Measurements from ENCODE around the gene TTC7B. TPM values are rescaled to one million over a fixed set of nuclear protein-coding genes. Genes with fewer than 3 reads are reported as not detected.

Gene TTC7B
- total and polyA plus RNA-seq, 2 of the 13 experiments (the other 11 are each of a cell fraction or from before 2014, with no cell fraction given) = 1.3 to 3.2 TPM

DNA sequence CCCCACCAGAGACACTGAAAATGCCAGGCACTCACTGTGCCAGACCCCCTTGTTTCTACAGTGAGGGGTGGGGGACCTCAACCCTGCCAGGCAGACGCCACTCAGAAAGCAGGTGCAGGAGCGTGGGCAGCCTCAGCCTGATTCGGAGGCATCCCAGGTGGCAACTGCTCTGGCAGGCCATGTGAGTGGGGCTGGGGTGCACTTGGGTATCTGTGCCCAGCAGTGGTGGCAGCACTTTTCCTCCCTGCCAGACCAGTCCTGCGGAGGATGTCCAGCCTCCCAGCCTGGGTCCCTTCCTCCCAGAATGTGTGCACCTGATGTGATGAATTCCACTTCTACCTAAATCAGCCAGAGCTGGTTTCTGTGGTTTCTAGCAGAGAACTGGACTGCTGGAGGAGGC lies 13.4 kb upstream of the TTC7B start:
- Histone ChIP-seq H3K4me2 (ENCODE audit: low read depth, low read length) (no peak overlapping the region), H4K20me1 (ENCODE audit: insufficient read depth, low read length) (no peaks in the 10 kb centered on the region), H3K9ac (ENCODE audit: insufficient read depth, low read depth, low read length) (no peak overlapping the region), H2AFZ (ENCODE audit: low read length) (no peak overlapping the region), H3K9me3 (ENCODE audit: low read length) (no peaks in the 10 kb centered on the region), H3K27ac (ENCODE audit: extremely low read length, insufficient read depth, low read length) (no peak overlapping the region), H3K27me3 (ENCODE audit: control insufficient read depth in 1 of 2, insufficient read depth in 2 of 2, low read length in 2 of 2) (peaks cover 0 to 7% of the 10 kb centered on the region in 2 experiments; a peak in 2 of 5 replicates), H3K36me3 (replicated peaks in 1 of 2; ENCODE audit: control insufficient read depth in 1 of 2, insufficient read depth in 2 of 2, low read length in 2 of 2) (no peaks in the 10 kb centered on the region), H3K4me1 (ENCODE audit: insufficient read depth, low read length) (peaks cover 14% of the 10 kb centered on the region), H3K79me2 (ENCODE audit: insufficient read depth, low read length) (no peaks in the 10 kb centered on the region), H3K4me3 (replicated peaks in 1 of 3; ENCODE audit: insufficient read depth in 1 of 3, low read depth in 2 of 3, low read length in 3 of 3) (no peak overlapping the region)
- DNase-seq (ENCODE audit: low spot score) (no peak), FAIRE-seq (no peak), ATAC-seq (no peak)
- 60% methylated on average over 3 of the region's 4 CpGs for WGBS (ENCODE audit: low lambda C conversion rate)
- ChIA-PET POLR2A (no interaction called here), CTCF (ENCODE audit: low intra/inter-chr PET ratio, low total read pairs) (no interaction called here)
- in situ Hi-C loops (cut with HindIII; ENCODE audit: extremely low pct_ligation_motif_present, low pct_unique_long_range_greater_than_20kb) = no loop called here
- intact Hi-C loops (cut with micrococcal nuclease; ENCODE audit: unreplicated experiment) = no loop called here
- BruUV-seq (replicated peaks) = no TSS peak
- TF ChIP-seq FOSL1 (CRISPR knock-in tag; IDR thresholded peaks at IDR 0.05; ENCODE audit: borderline replicate concordance) = no peak
- TF ChIP-seq EHMT2 (IDR thresholded peaks at IDR 0.05; ENCODE audit: borderline replicate concordance, low read depth, low read length) = no peak
- no peak for TF ChIP-seq ZNF225 (CRISPR knock-in tag; IDR thresholded peaks at IDR 0.05)
- TF ChIP-seq NCOA5 (CRISPR knock-in tag; IDR thresholded peaks at IDR 0.05) = no peak
- no peak for TF ChIP-seq U2AF1 (optimal IDR thresholded peaks at IDR 0.05; ENCODE audit: low read depth, low read length)
- TF ChIP-seq, protein P1, sequence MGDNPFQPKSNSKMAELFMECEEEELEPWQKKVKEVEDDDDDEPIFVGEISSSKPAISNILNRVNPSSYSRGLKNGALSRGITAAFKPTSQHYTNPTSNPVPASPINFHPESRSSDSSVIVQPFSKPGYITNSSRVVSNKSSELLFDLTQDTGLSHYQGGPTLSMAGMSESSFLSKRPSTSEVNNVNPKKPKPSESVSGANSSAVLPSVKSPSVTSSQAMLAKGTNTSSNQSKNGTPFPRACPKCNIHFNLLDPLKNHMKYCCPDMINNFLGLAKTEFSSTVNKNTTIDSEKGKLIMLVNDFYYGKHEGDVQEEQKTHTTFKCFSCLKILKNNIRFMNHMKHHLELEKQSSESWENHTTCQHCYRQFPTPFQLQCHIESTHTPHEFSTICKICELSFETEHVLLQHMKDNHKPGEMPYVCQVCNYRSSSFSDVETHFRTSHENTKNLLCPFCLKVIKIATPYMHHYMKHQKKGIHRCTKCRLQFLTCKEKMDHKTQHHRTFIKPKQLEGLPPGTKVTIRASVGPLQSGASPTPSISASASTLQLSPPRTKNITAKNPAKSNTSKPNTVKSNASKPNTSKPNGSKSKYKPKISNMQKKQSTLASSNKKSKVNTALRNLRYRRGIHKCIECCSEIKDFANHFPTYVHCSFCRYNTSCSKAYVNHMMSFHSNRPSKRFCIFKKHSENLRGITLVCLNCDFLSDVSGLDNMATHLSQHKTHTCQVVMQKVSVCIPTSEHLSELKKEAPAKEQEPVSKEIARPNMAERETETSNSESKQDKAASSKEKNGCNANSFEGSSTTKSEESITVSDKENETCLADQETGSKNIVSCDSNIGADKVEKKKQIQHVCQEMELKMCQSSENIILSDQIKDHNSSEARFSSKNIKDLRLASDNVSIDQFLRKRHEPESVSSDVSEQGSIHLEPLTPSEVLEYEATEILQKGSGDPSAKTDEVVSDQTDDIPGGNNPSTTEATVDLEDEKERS (CRISPR knock-in tag; IDR thresholded peaks at IDR 0.05) = no peak
- no peak for TF ChIP-seq ZKSCAN8 (CRISPR knock-in tag; IDR thresholded peaks at IDR 0.05; ENCODE audit: borderline replicate concordance)
- no peak for TF ChIP-seq SRY (CRISPR knock-in tag; IDR thresholded peaks at IDR 0.05)
- TF ChIP-seq SOX13 (IDR thresholded peaks at IDR 0.05) = no peak
- no peak for TF ChIP-seq SOX13 (CRISPR knock-in tag; conservative IDR thresholded peaks at IDR 0.05 in 1 of 2, IDR thresholded peaks at IDR 0.05 in 1 of 2)
- TF ChIP-seq ZNF3 (CRISPR knock-in tag; IDR thresholded peaks at IDR 0.05) = no peak
- no peak for TF ChIP-seq ZNF589 (CRISPR knock-in tag; conservative IDR thresholded peaks at IDR 0.05)
- TF ChIP-seq EEA1 (CRISPR knock-in tag; IDR thresholded peaks at IDR 0.05; ENCODE audit: borderline replicate concordance) = no peak
- TF ChIP-seq PLRG1 (conservative IDR thresholded peaks at IDR 0.05) = no peak
- TF ChIP-seq TFDP1 (CRISPR knock-in tag; IDR thresholded peaks at IDR 0.05; ENCODE audit: borderline replicate concordance) = no peak
- TF ChIP-seq EP300 (IDR thresholded peaks at IDR 0.05; ENCODE audit: low read depth in 2 of 2, low read length in 2 of 2) = no peak
- no peak for TF ChIP-seq EP300 (CRISPR knock-in tag; IDR thresholded peaks at IDR 0.05; ENCODE audit: borderline replicate concordance)
- TF ChIP-seq, protein P2, sequence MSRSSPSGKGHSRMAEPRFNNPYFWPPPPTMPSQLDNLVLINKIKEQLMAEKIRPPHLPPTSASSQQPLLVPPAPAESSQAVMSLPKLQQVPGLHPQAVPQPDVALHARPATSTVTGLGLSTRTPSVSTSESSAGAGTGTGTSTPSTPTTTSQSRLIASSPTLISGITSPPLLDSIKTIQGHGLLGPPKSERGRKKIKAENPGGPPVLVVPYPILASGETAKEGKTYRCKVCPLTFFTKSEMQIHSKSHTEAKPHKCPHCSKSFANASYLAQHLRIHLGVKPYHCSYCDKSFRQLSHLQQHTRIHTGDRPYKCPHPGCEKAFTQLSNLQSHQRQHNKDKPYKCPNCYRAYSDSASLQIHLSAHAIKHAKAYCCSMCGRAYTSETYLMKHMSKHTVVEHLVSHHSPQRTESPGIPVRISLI (CRISPR knock-in tag; IDR thresholded peaks at IDR 0.05; ENCODE audit: borderline replicate concordance) = no peak
- TF ChIP-seq ZGPAT (CRISPR knock-in tag; IDR thresholded peaks at IDR 0.05) = no peak
